Mesenchymal stem cell (in vitro differentiated cells and primary cell): Measurements from ENCODE around the gene FRMD8.

Experiments
- DNase-seq: peaks from one replicate; pipeline ENCODE4 v3.0.0-alpha.2; 2013
- H2AFZ ChIP-seq: one replicate; pipeline ENCODE4 v1.6.1; 2013; ENCODE audit warnings: low read depth, mild to moderate bottlenecking, control low read depth, inconsistent platforms, low read length, moderate library complexity
- H2AK5ac ChIP-seq: 2 replicates; pipeline ENCODE4 v1.6.1; 2013; ENCODE audit warnings: low read length, moderate library complexity, mild to moderate bottlenecking, inconsistent platforms; ENCODE audit not compliant: severe bottlenecking
- H2BK120ac ChIP-seq: one replicate; pipeline ENCODE4 v1.6.1; 2013; ENCODE audit warnings: low read depth, mild to moderate bottlenecking, inconsistent platforms, low read length, moderate library complexity
- H2BK12ac ChIP-seq, 2 experiments: one replicate each; pipeline ENCODE4 v1.6.1; 2013; ENCODE audit warnings: inconsistent platforms in 2 of 2, low read length in 2 of 2, mild to moderate bottlenecking in 2 of 2, moderate library complexity in 2 of 2, control low read depth in 1 of 2
- H2BK15ac ChIP-seq: one replicate; pipeline ENCODE4 v1.6.1; 2013; ENCODE audit warnings: mild to moderate bottlenecking, low read depth, inconsistent platforms; ENCODE audit not compliant: poor library complexity, severe bottlenecking
- H2BK5ac ChIP-seq: 2 replicates; pipeline ENCODE4 v1.6.1; 2013; ENCODE audit warnings: low read depth, mild to moderate bottlenecking, low read length, control low read depth, inconsistent platforms; ENCODE audit not compliant: poor library complexity, severe bottlenecking
- H3K14ac ChIP-seq, 2 experiments: one replicate each; pipeline ENCODE4 v1.6.1; 2013; ENCODE audit warnings: inconsistent platforms in 2 of 2, low read length in 2 of 2, control low read depth in 1 of 2, mild to moderate bottlenecking in 1 of 2, moderate library complexity in 1 of 2
- H3K18ac ChIP-seq, 2 experiments: one replicate each; pipeline ENCODE4 v1.6.1; 2013; ENCODE audit warnings: inconsistent platforms in 2 of 2, low read length in 2 of 2, control low read depth in 1 of 2, low read depth in 1 of 2, mild to moderate bottlenecking in 1 of 2
- H3K23ac ChIP-seq, 2 experiments: one replicate each; pipeline ENCODE4 v1.6.1; 2013; ENCODE audit warnings: inconsistent platforms in 2 of 2, low read length in 2 of 2, mild to moderate bottlenecking in 2 of 2, moderate library complexity in 2 of 2, control low read depth in 1 of 2
- H3K27ac ChIP-seq: 2 replicates; pipeline ENCODE4 v1.5.1; 2013; ENCODE audit warnings: mild to moderate bottlenecking, moderate library complexity, low read length, control low read depth, inconsistent platforms; ENCODE audit not compliant: poor library complexity, severe bottlenecking
- H3K27me3 ChIP-seq, 2 experiments: 2 replicates each; pipeline versions ENCODE4 v1.6.1 to v1.7.0; 2013; ENCODE audit warnings: low read length in 2 of 2, mild to moderate bottlenecking in 2 of 2, moderate library complexity in 2 of 2, control low read depth in 1 of 2, inconsistent platforms in 1 of 2; ENCODE audit not compliant: control insufficient read depth in 1 of 2, insufficient read depth in 1 of 2
- H3K36me3 ChIP-seq, 2 experiments: 2 replicates each; pipeline versions ENCODE4 v1.6.1 to v1.7.0; 2013; ENCODE audit warnings: low read length in 2 of 2, control low read depth in 1 of 2, inconsistent platforms in 1 of 2, low read depth in 1 of 2, mild to moderate bottlenecking in 1 of 2; ENCODE audit not compliant: insufficient read depth in 2 of 2, control insufficient read depth in 1 of 2
- H3K4ac ChIP-seq, 2 experiments: one replicate each; pipeline ENCODE4 v1.6.1; 2013; ENCODE audit warnings: inconsistent platforms in 2 of 2, low read length in 2 of 2, mild to moderate bottlenecking in 2 of 2, moderate library complexity in 2 of 2, control low read depth in 1 of 2, low read depth in 1 of 2
- H3K4me1 ChIP-seq: 2 replicates; pipeline ENCODE4 v1.6.1; 2013; ENCODE audit warnings: low read depth, low read length, control low read depth; ENCODE audit not compliant: control insufficient read depth, insufficient read depth
- H3K4me2 ChIP-seq: 2 replicates; pipeline ENCODE4 v1.6.1; 2013; ENCODE audit warnings: low read length, mild to moderate bottlenecking, inconsistent platforms; ENCODE audit not compliant: poor library complexity, severe bottlenecking
- H3K4me3 ChIP-seq, 2 experiments: 2 replicates each; pipeline versions ENCODE4 v1.5.1 to v1.7.0; 2013; ENCODE audit warnings: low read length in 2 of 2, mild to moderate bottlenecking in 2 of 2, control low read depth in 1 of 2, low read depth in 1 of 2; ENCODE audit not compliant: insufficient read depth in 1 of 2
- H3K79me1 ChIP-seq: replicated peaks from 2 replicates; pipeline ENCODE4 v1.6.1; 2013; ENCODE audit warnings: mild to moderate bottlenecking, control low read depth, low read length, inconsistent platforms; ENCODE audit not compliant: poor library complexity, severe bottlenecking
- H3K9ac ChIP-seq: 2 replicates; pipeline ENCODE4 v1.7.0; 2013; ENCODE audit warnings: mild to moderate bottlenecking, low read length, moderate library complexity
- H3K9me3 ChIP-seq: 2 replicates; pipeline ENCODE4 v1.7.0; 2013; ENCODE audit warnings: mild to moderate bottlenecking, low read length; ENCODE audit not compliant: control insufficient read depth
- H4K8ac ChIP-seq: one replicate; pipeline ENCODE4 v1.6.1; 2013; ENCODE audit warnings: inconsistent platforms, mild to moderate bottlenecking, low read length, moderate library complexity
- H4K91ac ChIP-seq: one replicate; pipeline ENCODE4 v1.6.1; 2013; ENCODE audit warnings: mild to moderate bottlenecking, low read length, inconsistent platforms
- WGBS: methylation state at CpG from one replicate; pipeline ENCODE4 v1.1.7; 2013; ENCODE audit warnings: mixed read lengths; 5-methylcytosine and 5-hydroxymethylcytosine counted together

Gene FRMD8

DNA sequence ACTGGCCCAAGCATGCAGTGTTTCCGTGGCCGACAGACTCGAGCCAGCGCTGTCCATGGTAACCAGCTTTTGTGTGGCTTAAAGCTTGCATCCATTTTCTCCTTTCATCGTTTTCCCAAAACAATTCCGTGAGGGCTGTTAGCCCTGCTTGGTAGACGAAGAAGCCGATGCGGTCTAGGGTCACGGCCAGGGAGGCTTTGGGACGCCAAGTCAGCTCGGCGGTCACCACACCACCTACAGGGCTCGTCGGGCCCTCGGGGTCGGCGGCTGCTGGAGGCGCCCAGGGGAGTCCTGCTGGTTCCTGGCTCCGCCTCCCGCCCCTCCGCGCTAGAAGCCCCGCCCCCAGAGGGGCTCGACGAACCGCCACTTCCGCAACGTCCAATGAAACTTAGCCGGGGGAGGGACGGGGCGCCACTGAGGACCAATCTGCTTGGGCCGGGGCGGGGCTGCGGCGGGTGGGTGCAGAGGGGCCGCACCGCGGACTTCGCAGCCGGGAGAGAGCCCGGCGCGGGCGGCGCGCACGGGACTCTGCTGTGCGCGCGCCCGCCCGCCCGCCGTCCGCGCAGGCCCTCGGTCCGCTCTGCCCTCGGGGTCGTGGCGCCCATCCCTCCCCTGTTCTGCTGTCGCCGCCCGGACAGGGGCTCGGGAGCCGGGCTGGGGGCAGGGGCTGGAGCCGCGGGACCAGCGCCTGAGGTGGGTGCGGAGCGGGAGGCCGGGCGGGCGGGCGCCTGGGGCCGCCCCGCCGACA is 32.0 kb upstream of the FRMD8 start, which contains the start of gene TIGD3:
TIGD3 (plus strand) TSS at position 487 of the 748 bp plus-strand sequence. CDS start 1,058 bp downstream, outside the sequence.
- Histone ChIP-seq H3K4me2 (peak within 1 kb of the TSS; percentile 83), H3K27me3 (peaks cover 18 to 25% of the 10 kb centered on the region in 2 experiments), H2BK5ac (no peak within 1 kb of the TSS), H3K14ac (no peak within 1 kb of the TSS), H2BK12ac (peak within 1 kb of the TSS in 1 of 2 experiments; percentile 22), H3K23ac (peak within 1 kb of the TSS in 1 of 2 experiments; percentile 74), H3K4ac (no peak within 1 kb of the TSS), H3K9ac (peak within 1 kb of the TSS; percentile 59), H4K91ac (no peak within 1 kb of the TSS), H3K27ac (peak within 1 kb of the TSS; percentile 23), H3K18ac (no peak within 1 kb of the TSS), H3K4me1 (peaks cover 16% of the 10 kb centered on the region), H3K36me3 (peaks cover 35 to 40% of the 10 kb centered on the region in 2 experiments), H2AFZ (no peak within 1 kb of the TSS), H3K4me3 (peak within 1 kb of the TSS; percentile 72 to 77), H3K9me3 (no peaks in the 10 kb centered on the region), H2BK120ac (no peak within 1 kb of the TSS), H2AK5ac (no peak within 1 kb of the TSS), H3K79me1 (peaks cover 5% of the 10 kb centered on the region), H4K8ac (no peak within 1 kb of the TSS), H2BK15ac (peak within 1 kb of the TSS; percentile 0)
- peak; percentile 96 for DNase-seq
- 1% methylated on average over 50 of the region's 79 CpGs for WGBS

GRCh38 chr11:65355013-65355775 is 31.2 kb upstream of the FRMD8 start:
- H2BK12ac ChIP-seq, result no peak overlapping the region
- peaks cover 16% of the 10 kb centered on the region for H3K4me1 ChIP-seq
- peak overlapping the region; percentile 72 to 77 for H3K4me3 ChIP-seq
- no peak overlapping the region for H3K14ac ChIP-seq
- peaks cover 21 to 25% of the 10 kb centered on the region in 2 experiments for H3K27me3 ChIP-seq
- H3K9ac ChIP-seq, result peak overlapping the region; percentile 55
- H2BK120ac ChIP-seq, result no peak overlapping the region
- H2BK15ac ChIP-seq, result peak overlapping the region; percentile 0
- H3K36me3 ChIP-seq, result peaks cover 29 to 34% of the 10 kb centered on the region in 2 experiments
- H3K4me2 ChIP-seq, result peak overlapping the region; percentile 58
- no peak overlapping the region for H3K4ac ChIP-seq
- no peak overlapping the region for H3K18ac ChIP-seq
- H2BK5ac ChIP-seq, result no peak overlapping the region
- no peak overlapping the region for H3K27ac ChIP-seq
- no peak overlapping the region for H4K8ac ChIP-seq
- no peak overlapping the region for H2AK5ac ChIP-seq
- no peak overlapping the region for H2AFZ ChIP-seq
- WGBS, result under 1% methylated on average over 47 of the region's 47 CpGs
- H3K23ac ChIP-seq, result peak overlapping the region in 1 of 2 experiments; percentile 74
- no peak for DNase-seq
- H3K79me1 ChIP-seq, result peaks cover 2% of the 10 kb centered on the region
- no peak overlapping the region for H4K91ac ChIP-seq
- H3K9me3 ChIP-seq, result no peaks in the 10 kb centered on the region

- no peak overlapping the region for H3K4me2 ChIP-seq
- H3K18ac ChIP-seq, result no peak overlapping the region
- H3K4ac ChIP-seq, result no peak overlapping the region
- peaks cover 16% of the 10 kb centered on the region for H3K4me1 ChIP-seq
- H2AK5ac ChIP-seq, result no peak overlapping the region
- no peak overlapping the region for H2BK12ac ChIP-seq
- no peak overlapping the region for H3K27ac ChIP-seq
- peak overlapping the region; percentile 55 for H3K9ac ChIP-seq
- H2AFZ ChIP-seq, result no peak overlapping the region
- H3K9me3 ChIP-seq, result no peaks in the 10 kb centered on the region
- H3K27me3 ChIP-seq, result peaks cover 21 to 25% of the 10 kb centered on the region in 2 experiments
- peak; percentile 50 for DNase-seq
- H3K14ac ChIP-seq, result no peak overlapping the region
- H2BK5ac ChIP-seq, result no peak overlapping the region
- peak overlapping the region in 1 of 2 experiments; percentile 77 for H3K4me3 ChIP-seq
- no peak overlapping the region for H4K91ac ChIP-seq
- H3K79me1 ChIP-seq, result peaks cover 2% of the 10 kb centered on the region
- H4K8ac ChIP-seq, result no peak overlapping the region
- H3K23ac ChIP-seq, result peak overlapping the region in 1 of 2 experiments; percentile 74
- peaks cover 23 to 27% of the 10 kb centered on the region in 2 experiments for H3K36me3 ChIP-seq
- no peak overlapping the region for H2BK120ac ChIP-seq
- H2BK15ac ChIP-seq, result no peak overlapping the region
- 31% methylated on average over 35 of the region's 35 CpGs for WGBS
Measured at GRCh38 chr11:65355776-65356393, 30.6 kb upstream of the FRMD8 start.
